SIG-M5 treated with dmso at 0.1 percent for 504 hours (cell line): ENCODE results near the gene PIP4K2A.

Experiments
- DNase-seq: peaks from one replicate; lab custom pipeline; 2025; ENCODE audit not compliant: unreplicated experiment; lab: John Stamatoyannopoulos, UW

The PIP4K2A gene

GRCh38 chr10:22560096-22560912 lies 154.1 kb downstream of the PIP4K2A start:
- no peak for DNase-seq

- no peak for DNase-seq
These were observed 157.1 kb downstream of the PIP4K2A start for GRCh38 chr10:22557321-22557720.

GRCh38 chr10:22556774-22557173 lies 157.6 kb downstream of the PIP4K2A start:
- DNase-seq = no peak

- DNase-seq = no peak
These were observed 159.8 kb downstream of the PIP4K2A start for GRCh38 chr10:22554461-22555182.

GRCh38 chr10:22553452-22553995 lies 160.9 kb downstream of the PIP4K2A start:
- DNase-seq = no peak

- no peak for DNase-seq
These were observed 161.4 kb downstream of the PIP4K2A start for GRCh38 chr10:22552888-22553378.

- no peak for DNase-seq
These were observed 162.6 kb downstream of the PIP4K2A start for GRCh38 chr10:22551681-22552365.

- no peak for DNase-seq
These were observed 163.6 kb downstream of the PIP4K2A start for GRCh38 chr10:22550732-22551131.

- DNase-seq = no peak
These were observed 166.0 kb downstream of the PIP4K2A start for GRCh38 chr10:22548344-22548743.

GRCh38 chr10:22545643-22546042 lies 168.7 kb downstream of the PIP4K2A start:
- DNase-seq = no peak

GRCh38 chr10:22544325-22545068 lies 169.9 kb downstream of the PIP4K2A start:
- DNase-seq = no peak

- no peak for DNase-seq
These were observed 171.6 kb downstream of the PIP4K2A start for GRCh38 chr10:22542773-22543172.

GRCh38 chr10:22541900-22542299 lies 172.5 kb downstream of the PIP4K2A start:
- DNase-seq = no peak

- no peak for DNase-seq
These were observed 174.6 kb downstream of the PIP4K2A start for GRCh38 chr10:22539579-22540298.

- DNase-seq = no peak
These were observed 176.6 kb downstream of the PIP4K2A start for GRCh38 chr10:22537810-22538209.

GRCh38 chr10:22536620-22537019 lies 177.8 kb downstream of the PIP4K2A start:
- no peak for DNase-seq

GRCh38 chr10:22534849-22535604 lies 179.4 kb downstream of the PIP4K2A start:
- DNase-seq = no peak

GRCh38 chr10:22531441-22531840 lies 182.9 kb downstream of the PIP4K2A start:
- no peak for DNase-seq

GRCh38 chr10:22531008-22531407 lies 183.4 kb downstream of the PIP4K2A start:
- no peak for DNase-seq
